HG03469 (cell line): ENCODE results near the gene SLC16A6.
"Not testable (repeated sequence)": the region's sequence is repeated elsewhere in the genome, so short reads cannot be mapped to it uniquely, and the experiment has no call there.

Source experiments
- ATAC-seq: cut with Tn5 transposase; IDR thresholded peaks from one replicate; pipeline ENCODE4 v1.9.1; 2021; ENCODE audit warnings: mild to moderate bottlenecking, moderate library complexity, moderate number of reproducible peaks; ENCODE audit not compliant: unreplicated experiment

SLC16A6 gene

DNA sequence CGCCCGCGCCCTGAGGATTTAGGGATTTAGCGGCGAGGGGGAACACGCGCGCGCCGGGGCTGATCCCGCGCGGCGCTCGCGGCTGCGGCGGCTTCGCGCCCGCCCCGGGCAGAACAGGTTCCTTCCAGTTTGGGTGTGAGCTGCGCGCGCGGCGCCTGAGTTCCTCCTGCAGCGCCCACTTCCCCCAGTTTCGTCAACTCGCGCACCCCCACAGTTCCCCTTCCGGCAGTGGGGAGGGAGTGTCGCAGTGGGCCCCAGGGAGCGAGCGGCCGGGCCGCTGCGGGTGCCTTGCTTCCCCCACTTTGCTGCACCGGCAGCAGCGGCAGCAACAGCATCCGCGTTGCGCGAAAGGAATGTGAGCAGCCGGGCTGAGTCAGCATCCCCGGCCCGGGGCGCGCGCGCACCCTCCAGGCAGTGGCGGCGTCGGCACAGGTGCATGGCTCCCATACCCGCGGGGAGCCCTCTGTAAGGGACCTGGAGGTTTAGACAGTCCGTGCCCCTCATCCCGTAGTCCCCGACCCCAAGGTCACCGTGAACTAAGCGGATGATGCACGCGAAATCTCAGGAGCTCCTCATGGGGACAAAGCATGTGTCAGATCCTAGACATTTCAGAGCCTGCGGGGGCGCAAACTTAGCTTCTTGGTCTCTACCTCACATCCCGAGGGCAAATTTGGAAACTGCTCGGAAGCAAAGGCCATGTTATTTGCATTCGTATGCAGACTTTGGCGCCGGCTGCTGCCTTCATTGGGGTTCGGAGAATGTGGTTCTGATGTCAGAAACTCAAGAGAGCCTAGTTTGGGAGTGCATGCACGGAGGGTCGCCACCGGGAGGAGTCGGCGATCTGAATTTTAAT lies 1.1 kb upstream of the SLC16A6 start:
- ATAC-seq, result peak; percentile 34

DNA sequence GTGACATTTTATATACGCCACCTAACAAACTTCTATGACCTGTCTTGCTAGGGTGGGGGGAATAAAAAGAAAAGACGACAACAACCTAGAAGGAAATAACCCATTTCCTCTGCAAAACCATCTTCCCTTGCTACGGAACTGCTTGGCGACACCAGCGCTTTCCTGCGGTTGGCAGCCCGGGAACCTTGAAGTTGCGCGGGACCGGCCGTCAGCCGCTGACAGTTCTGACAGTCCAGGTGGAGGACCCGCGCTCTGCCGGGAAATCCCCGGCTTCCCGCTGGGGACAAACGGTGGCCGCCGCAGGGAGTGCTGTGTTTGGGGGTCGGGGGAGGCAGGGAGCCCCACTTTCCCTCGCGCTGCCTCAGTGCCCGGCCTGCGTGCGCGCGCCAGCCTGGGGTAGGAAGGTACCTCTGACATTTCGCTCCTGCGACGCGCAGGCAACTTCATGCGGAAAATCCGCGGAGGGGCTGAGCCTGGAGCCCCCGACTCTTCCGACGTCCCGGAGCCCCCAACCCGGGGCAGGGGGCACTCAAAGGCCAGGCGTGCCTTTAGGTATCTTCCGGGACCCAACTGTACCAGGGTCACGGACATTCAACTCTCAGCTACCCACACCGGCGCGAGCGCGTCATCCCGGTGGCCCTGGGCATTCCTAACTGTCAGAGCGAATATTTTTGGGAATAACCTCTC lies 516 bp downstream of the SLC16A6 start:
- ATAC-seq, result no peak

DNA sequence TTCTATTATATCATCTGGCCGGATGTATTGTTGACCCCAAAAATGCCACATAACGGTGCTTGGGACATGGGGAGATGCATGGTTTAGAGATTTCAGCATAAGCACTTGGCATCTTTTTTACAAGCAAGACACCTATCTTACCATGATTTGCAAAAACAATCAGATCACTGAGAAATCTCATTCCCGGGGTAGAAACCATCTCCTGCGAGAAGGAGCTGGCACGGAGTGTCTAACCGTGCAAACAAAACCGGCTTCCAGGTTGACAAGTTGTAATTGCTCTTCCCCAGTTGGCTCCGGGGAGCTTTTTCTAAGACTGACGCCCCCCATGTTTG lies 1.0 kb downstream of the SLC16A6 start:
- ATAC-seq, result no peak

DNA sequence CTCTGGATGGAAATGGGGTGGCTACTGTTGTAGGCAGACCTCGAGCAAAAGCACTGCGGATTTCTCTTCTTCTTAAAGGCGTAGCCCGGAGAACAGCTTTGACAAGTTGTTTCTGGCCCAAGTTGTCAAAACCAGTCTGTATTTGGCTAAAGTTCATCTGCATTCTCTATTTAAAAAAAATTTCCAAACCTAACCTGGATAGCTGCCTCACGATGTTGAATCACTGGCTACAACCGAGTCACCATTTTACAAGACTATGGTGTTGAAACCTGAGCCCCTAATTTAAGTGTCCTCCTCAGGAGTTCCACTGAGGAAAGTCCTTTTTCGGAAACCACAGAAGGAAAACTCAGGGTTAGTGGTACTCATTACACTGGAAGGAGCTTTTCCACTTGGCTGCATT lies 1.5 kb downstream of the SLC16A6 start:
- no peak for ATAC-seq

DNA sequence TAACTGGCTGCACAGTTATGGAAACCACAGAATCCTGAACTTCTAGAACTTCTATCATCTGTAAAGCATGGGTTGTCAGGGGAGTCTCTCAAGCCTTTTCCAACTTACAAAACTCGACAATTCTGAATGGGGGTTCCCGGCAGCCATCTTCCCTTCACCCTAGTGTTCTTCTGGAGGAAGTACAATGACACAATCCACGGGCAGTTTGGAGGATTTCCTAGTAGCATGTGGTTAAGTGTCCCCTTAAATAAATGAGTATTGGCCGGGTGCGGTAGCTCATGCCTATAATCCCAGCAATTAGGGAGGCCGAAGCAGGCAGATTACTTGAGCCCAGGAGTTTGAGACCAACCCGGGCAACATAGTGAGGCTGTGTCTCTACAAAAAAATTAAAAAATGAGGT lies 2.1 kb downstream of the SLC16A6 start:
- ATAC-seq, result no peak

DNA sequence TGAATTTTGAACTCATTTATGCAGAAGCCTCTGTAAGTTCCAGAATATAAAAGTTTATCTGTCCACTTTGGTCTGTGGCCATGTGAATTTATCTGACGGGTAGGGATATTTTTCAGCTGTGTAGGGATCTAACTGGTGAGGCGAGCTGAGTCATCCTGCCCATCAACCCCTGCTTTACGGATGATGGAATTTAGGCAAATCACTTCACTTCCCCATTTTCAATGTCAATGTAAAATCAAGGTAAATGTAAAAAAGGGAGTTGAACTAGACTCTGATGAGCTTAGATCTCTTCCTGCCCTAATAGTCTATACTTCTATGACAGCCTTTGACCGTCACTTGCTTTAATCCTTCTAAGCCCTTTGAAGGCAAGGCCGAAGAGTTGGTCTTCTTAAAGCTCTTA lies 2.6 kb downstream of the SLC16A6 start:
- ATAC-seq, result no peak

DNA sequence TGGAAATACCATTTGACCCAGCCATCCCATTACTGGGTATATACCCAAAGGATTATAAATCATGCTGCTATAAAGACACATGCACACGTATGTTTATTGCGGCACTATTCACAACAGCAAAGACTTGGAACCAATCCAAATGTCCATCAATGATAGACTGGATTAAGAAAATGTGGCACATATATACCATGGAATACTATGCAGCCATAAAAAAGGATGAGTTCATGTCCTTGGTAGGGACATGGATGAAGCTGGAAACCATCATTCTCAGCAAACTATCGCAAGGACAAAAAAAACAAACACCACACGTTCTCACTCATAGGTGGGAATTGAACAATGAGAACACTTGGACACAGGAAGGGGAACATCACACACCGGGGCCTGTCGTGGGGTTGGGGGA lies 9.0 kb downstream of the SLC16A6 start:
- ATAC-seq, result not testable (repeated sequence)

DNA sequence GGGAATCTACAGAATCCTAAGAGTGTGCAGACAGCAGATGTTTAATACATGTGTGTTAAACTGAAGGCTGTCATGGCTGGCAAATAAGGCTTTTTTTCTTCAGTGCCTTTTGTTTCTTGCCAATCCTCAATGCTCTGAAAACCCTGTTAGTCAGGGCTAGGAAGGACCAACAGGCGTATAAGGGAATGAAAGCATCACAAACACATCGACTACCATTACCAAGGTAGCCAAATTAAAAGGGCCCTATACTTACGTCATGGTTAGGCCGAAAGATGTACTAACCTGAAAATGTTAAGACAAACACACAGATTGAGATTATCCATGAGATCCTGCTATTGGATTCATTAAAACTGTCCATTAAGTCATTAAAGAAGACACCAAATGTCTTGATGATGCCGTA lies 13.1 kb downstream of the SLC16A6 start:
- no peak for ATAC-seq

DNA sequence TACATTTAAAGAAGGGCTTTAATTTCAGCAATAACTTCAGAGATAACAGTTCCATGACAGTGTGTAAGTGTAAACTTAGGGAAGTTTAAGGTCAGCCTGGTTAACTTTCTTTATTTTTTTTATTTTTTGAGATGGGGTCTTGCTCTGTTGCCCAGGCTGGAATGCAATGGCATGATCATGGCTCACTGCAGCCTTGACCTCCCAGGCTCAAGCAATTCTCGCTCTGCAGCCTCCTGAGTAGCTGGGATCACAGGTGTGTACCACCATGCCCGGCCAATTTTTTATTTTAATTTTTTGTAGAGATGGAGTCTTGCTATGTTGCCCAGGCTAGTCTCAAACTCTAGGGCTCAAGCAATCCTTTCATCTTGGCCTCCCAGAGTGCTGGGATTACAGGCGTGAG lies 14.6 kb downstream of the SLC16A6 start:
- ATAC-seq, result not testable (repeated sequence)

DNA sequence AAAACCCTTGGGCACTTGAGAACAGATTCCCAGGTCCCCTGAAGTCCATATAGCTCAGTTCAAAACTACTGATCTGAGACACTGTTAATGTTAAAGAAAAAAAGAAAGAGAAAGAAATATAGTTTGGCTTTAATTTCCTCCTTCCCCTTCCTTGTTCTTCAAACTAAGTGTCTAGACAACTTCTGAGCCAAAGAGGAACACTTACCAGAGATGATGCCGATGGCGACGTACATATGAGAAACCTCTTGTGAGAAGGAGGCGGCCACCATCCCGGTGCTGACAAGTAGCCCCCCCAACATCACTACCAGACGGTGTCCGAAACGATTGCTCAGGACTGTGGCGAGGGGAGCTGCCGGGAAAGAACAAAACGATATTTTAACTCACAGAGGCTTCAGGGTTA lies 17.2 kb downstream of the SLC16A6 start:
- no peak for ATAC-seq

DNA sequence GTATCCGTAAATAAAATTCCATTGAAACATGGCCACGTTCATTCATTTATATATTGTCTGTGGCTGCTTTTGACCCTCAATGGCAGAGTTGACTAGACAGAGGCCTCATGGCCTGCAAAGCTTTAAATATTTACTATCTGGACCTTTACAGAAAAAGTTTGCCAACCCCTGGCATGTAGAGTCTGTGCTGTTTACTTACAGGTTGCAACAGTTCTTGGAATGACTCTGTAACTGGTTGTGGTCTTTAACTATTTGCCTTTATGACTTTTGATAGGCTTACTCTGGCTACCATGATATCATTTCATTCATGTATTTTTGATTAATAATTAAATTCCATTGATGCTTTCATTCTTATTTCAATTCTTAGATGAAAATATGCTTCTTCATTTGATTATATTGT lies 25.1 kb downstream of the SLC16A6 start:
- ATAC-seq, result not testable (repeated sequence)

DNA sequence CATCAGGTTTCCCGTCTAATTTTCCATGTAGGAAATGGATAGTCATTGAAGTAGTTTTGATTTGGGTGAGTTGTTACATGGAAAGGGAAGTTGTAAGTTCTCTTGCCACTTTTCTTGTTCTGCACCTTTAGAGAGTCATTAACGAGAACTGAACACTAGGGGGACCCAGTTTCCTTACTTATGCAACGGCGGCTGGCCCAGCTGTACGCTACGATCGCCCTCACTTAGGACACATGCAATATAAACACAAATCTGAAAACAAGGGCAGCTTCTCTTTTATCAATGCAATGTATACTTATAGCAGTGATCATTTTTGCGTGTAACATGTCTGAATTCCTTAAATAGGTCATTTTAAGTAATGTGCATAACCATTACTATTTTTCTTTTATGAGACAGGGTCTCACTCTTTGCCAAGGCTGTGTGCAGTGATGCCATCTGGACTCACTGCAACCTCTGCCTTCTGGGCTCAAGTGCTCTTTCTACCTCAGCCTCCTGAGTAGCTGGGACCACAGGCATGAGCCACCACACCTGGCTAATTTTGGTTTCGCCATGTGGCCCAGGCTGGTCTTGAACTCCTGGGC lies 27.7 kb downstream of the SLC16A6 start:
- peak; percentile 31 for ATAC-seq

DNA sequence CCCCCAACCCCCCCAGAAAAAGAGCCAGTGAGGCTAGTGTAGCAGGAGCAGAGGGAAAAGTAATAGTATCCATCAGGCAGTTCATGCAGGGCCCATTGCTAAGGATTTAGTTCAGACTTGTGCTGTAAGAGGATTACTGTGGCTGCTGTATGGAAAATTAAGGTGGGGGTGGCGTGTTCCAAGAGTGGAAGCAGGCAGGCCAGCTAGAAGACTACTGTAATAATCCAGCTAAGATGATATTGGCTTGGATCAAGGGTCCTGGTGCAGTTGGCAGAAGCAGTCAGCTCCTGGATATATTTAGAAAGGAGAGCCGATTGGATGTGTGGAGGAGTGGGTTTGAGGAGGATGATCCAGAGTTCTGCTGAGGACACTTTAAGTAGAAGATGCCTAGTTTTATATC lies 28.5 kb downstream of the SLC16A6 start:
- not testable (repeated sequence) for ATAC-seq

DNA sequence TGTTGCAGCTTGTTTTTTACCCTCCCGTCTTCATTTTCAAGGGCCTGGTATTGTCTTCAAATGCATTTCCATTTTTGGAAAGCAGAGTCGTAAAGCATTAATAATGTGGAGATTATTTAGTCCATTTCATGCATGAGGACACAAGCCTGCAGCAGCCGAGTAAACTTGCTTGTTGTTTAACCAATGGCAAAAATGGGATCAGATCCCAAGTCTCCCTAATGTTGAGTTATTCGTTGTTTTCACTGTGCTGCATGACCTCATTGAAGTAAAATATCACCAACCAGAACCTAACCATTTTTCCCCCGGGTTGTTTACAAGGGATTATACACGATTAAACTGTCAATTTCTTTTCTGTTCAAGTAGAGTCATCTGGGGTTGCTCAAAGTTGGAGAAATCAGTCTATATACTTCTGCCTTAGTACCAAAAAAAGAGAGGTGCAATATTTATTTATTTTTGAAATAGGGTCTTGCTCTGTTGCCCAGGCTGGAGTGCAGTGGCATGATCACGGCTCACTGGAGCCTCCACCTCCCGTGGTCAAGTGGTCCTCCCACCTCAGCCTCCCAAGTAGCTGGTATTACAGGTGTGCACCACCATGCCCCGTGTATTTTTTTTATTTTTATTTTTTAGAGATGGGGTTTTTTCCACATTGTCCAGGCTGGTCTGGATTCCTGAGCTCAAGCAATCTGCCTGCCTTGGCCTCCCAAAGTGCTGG lies 30.7 kb downstream of the SLC16A6 start:
- no peak for ATAC-seq

DNA sequence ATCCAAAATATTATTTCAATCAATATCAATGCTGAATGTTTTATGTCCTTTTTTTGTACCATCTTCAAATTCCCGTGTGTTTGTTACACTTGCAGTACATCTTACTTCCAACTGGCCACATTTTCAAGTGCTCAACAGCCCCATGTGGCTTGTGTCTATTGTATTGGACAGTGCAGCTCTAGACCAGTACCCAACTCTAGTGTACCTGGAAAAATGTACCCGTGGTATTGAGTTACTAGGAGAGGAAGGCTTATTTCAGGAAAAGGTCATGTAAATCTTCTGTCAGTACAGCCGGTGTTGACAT lies 31.3 kb downstream of the SLC16A6 start:
- not testable (repeated sequence) for ATAC-seq

DNA sequence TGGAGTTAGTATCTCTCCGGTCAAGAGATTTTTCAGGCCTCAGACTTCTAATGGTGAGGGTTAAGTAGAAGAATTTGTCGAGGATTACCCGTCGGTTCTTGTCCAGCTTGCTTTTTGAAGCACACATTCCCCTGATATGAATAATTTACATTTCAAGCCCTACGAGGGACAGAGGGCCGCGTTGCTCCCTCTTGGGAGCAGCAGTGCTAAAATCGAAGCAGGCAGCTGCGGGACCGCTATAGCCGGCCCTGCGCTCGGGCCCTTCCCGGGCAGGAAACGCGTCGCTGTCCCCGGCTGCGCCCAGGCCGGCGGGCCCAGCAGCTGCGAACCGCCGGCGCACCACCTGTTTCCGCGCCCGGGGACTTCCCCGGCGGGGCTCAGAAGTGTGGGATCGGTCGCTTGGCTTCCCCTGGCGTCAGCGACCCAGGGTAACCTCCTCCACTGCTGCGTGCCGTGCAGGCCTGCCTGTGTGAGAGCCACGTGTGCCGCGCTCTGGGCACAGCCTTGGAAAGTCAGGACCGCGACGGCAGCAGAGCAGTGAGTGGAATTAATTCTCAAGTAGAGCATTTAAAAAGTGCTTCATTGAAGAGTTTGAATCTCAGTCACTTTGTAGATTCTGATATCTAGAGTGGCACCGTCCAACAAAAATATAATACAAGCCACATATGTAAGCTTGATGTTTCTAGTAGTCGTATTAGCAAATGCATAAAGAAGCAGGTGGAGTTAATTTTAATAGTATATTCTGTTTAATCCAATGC lies 31.9 kb downstream of the SLC16A6 start:
- ATAC-seq, result peak; percentile 73

DNA sequence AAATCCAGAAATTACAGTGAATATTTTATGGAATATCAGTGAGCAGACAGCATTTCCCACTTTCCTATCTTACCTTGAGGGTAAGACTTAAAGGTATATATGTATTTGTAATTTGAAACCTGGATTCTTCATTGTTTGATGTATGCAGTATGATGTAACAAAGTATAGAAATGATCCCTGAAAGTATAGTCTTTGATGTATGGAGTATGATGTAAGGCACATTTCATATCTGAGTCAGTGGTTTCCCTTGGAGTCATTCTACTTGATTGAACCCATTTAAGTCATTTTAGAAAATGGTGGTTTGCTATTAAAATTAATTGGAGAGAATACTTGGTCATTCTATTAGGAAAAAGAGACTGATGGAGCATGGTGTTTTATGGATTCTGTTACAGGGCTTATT lies 33.0 kb downstream of the SLC16A6 start:
- ATAC-seq, result no peak

DNA sequence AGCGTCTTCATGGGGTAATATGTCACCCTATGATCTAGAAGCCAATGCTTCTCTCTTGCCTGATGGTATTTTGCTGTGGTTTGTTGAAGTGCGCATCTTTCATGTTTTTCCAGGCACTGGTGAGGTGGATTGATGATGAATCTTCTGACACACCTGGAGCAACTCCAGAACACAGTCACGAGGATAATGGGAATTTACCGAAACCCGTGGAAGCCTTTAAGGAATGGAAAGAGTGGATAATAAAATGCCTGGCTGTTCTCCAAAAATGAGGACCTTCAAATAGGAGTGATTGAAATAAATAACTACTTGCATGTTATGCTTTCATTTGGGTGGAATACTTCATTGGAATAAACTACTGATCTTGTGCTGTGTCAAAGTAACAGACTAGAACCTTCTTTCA lies 34.2 kb downstream of the SLC16A6 start:
- ATAC-seq, result not testable (repeated sequence)

DNA sequence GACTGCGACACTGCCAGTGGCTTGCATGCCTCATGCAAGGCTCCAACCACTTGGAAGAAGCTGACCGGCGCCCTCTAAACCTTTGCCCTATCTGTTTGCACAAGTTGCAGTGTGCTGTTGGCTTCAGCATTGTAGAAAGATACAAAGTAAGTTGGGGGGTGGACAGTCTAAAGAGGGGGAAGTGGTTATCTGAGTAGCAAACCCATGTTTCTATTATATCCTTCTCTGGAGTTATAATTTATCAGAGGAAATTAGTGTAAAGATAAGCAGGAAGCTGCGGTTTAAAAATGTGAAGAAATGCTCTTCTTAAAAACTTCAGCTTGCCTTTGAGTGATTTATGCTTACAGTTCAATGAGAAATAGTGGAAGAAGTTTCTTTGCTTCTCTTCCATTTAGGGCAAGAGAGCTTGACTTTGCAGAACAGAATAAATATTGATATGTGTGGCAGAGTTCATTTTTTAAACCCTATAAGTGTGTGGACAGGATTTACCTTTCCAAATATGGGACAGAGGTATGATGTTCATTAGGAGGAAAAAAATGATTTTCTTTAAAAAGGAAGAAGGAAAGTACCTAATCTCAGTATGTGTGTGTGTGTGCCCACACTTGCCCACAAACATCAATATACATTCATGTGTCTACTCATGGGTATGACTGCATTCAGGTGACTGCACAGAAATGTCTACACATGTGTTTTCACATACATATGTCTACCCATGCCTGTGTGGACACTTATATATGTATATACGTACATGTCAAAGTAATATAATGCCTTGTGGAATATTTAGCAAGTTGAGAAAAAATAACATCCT lies 35.0 kb downstream of the SLC16A6 start:
- no peak for ATAC-seq

DNA sequence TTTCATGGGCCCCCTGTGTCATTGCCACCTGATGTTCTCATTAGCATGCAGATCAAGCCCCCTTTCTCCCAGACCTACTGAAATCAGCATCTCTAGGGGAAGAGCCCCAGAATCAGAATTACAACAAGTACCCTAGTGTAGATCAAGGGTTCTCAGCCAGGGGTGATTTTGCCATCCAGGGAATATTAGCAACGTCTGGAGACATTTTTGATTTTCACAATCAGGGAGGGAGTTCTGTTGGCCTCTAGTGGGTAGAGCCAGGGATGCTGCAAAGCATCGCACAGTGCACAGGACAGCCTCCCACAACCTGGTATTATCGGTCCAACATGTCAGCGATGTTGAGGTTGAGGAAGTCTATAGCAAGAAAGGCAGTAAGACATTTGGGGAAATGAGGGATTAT lies 35.8 kb downstream of the SLC16A6 start:
- ATAC-seq, result no peak
